ENCODE results near the gene PFDN6.

DNA sequence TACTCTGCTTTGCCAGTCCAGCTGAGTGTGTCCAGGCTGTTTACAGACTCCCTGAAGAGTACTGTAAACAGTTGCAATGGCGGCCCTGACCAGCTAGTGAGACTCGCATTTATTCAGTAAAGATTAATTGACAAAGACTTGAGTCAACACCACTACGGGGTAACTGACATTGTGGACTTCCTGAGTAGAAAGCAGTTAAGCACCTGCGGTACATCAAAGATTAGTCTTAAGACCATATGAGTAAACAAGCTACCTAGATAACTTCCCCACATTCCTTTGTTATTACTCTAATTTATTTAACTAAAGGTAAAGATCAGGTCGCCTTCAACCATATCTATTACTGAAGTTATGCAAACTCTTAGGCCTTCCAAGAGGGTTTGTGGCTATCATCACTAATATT is 30.4 kb upstream of the PFDN6 start:
- no peak for TF ChIP-seq CTCF (IDR thresholded peaks at IDR 0.05)
- TF ChIP-seq POLR2A (IDR thresholded peaks at IDR 0.05), result no peak

Data from uterus (tissue), 2 donors.